HG02840 (cell line): ENCODE results near the gene TAOK2.
"Not testable (repeated sequence)": the region's sequence is repeated elsewhere in the genome, so short reads cannot be mapped to it uniquely, and the experiment has no call there.

Source experiments
- ATAC-seq: cut with Tn5 transposase; IDR thresholded peaks from one replicate; pipeline ENCODE4 v1.9.1; 2021; ENCODE audit warnings: mild to moderate bottlenecking, moderate library complexity, moderate number of reproducible peaks; ENCODE audit not compliant: unreplicated experiment, low FRiP score

TAOK2 gene

GRCh38 chr16:30016555-30017276 lies 43.0 kb downstream of the TAOK2 start:
- no peak for ATAC-seq

DNA sequence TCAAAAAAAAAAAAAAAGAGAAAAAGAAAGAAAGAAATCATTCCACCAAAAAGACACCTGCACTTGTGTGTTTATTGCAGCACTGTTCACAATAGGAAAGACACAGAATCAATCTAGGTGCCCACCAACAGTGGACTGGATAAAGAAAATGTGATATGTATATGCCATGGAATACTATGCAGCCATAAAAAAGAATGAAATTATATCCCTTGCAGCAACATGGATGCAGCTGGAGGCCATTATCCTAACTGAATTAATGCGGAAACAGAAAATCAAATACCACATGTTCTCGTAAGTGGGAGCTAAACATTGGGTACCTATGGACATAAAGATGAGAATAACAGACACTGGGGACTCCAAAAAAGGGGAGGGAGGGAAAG lies 43.6 kb downstream of the TAOK2 start:
- no peak for ATAC-seq

- not testable (repeated sequence) for ATAC-seq
These were observed 44.3 kb downstream of the TAOK2 start for GRCh38 chr16:30017937-30018336.

DNA sequence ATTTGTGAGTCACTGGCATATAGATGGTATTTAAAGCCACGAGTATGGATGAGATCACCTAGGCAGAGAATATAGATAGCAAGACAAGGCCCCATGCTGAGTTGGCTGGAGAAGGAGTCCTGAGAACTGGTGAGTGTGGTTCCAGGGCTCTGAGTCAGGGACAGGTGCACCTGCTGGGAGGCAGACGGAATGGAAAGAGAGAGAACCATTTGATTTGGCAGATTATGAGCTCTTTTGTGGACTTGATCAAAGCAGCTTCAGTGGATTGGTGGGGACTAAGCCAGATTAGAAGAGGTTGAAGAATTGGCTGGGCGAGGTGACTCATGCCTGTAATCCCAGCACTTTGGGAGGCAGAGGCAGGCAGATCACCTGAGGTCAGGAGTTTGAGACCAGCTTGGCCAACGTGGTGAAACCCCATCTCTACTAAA lies 45.1 kb downstream of the TAOK2 start:
- no peak for ATAC-seq

GRCh38 chr16:30022887-30023286 lies 49.2 kb downstream of the TAOK2 start, which contains the start of gene C16orf92:
Gene C16orf92 (plus strand): TSS chr16:30023198. CDS start chr16:30023341, 143 bp downstream.
- no peak for ATAC-seq

DNA sequence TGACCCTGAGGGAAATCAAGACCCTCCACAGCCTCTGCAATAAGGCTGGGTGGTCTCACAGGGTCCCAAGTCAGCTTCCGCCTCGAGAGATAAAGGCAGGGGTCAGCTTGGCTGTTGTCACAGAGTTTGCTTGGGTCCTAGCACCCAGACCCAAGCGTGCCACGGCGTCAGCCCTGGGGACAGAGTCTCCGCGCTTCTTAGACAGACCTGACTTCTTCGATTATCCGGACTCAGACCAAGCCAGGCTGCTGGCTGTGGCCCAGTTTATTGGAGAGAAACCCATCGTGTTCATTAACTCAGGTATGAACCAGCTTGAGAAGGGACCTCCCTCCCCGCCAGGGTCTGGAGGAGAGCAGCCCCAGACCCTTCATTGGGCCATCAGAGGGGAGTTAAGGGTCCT lies 49.9 kb downstream of the TAOK2 start:
- no peak for ATAC-seq

DNA sequence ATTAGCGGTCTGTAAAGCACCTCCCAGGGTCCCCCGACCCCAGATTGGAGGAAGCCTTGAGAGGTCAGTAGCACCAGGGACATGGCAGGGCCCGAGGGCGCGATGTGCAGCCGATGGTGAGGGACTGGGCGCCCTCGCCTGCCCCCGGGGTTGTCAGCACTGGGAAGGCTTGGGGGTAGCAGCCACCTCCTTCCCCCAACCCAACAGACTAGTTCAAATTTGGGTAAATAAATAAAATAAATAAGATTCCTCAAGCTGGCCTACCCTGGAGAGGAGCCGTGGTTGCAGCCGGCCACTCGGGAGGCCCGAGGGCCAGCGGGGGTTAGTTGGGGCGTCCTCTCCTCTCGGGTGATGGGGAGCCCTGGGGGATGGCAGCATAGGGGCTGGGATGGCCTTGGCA lies 50.8 kb downstream of the TAOK2 start:
- no peak for ATAC-seq

- no peak for ATAC-seq
These were observed 51.5 kb downstream of the TAOK2 start for GRCh38 chr16:30025156-30025555.

DNA sequence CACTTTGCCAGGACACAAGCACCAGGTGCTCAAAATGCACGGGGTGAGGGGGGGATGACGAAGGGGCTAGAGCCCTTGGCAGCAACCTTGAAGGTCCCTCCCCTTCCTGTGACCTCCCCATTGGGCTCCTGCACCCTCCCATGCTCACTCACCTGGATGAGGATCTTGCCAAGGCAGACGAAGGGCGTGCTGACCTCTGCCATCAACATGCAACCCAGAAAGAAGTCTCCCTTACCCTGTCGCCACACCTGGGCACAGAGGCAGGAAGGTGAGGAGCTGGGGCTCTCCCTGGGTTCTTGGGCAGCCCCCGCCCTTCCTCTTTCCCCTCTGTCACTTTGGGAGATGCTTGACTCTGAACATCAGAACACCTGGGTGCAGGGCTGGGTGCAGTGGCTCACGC lies 51.9 kb downstream of the TAOK2 start:
- no peak for ATAC-seq

- ATAC-seq, result no peak
These were observed 52.8 kb downstream of the TAOK2 start for GRCh38 chr16:30026449-30026848.

DNA sequence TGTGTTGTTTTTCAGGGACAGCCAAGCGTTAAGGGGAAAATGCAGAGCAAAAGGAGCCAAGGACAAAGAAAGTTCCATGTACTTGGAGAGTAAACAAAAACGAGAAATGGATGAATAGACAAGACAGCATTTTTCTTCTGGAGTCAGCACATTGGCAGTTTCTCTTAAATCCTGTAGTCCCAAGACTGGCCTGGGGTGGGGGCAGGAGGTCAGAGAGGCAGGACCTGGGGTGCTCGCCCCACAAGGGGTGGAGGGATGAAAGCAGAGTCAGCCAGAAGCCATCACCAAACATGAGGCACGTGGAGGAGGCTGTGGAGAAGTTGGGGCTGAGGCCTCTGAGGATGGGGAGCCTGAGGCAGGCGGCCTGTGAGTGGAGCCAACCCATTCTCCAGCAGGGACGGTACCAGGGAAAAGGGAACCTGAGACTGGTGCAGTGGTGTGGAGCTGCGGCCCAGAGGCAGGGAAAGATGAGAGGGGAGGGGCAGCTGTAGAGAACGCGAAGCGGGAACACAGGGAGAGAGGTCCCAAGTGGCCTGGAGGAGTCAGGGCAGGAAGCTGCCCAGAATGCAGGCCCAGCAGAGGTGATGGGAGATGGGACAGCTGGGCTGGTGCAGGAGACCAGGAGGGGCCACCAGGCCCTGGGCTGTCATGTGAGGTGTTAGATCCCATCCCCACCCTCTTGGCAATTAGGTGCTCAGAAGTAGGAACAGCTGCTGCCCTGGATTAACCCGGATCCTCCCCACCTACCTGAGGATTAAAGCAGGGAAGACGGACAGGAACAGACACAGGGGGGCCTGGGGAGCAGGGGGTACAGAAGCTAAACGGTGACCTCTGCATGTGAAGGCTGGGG lies 54.1 kb downstream of the TAOK2 start:
- no peak for ATAC-seq

DNA sequence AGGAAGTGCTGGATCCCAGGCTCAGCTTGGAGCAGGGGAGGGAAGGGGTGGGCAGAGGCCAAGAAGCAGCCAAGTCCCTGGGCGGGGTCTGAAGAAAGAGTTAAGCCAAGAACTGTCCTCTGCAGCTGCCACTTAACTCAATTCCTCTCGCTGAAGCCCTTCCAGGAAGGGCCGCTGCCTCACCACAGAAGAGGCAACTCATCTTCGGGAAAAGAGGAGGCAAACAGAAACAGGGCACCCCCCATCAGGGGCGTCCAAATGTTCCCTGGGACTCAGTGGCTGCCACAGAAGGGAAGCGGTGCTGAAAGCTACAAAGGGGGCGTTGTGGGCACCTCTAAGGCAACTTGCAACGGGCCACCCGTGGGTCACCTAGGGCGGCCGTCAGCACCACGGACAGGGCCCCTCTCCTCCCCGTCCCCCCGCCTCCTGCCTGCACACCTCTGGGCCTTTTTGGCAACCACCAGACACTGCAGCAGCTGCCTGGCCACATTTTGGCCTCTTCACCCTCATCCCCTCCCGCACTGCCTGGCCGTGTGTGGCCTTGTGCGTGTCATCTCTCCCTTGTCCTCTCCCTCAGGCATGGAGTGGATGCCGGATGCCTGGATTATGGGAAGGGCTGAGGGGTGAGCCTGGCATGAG lies 54.9 kb downstream of the TAOK2 start:
- ATAC-seq, result no peak

- ATAC-seq, result no peak
These were observed 56.5 kb downstream of the TAOK2 start for GRCh38 chr16:30030011-30030685.

DNA sequence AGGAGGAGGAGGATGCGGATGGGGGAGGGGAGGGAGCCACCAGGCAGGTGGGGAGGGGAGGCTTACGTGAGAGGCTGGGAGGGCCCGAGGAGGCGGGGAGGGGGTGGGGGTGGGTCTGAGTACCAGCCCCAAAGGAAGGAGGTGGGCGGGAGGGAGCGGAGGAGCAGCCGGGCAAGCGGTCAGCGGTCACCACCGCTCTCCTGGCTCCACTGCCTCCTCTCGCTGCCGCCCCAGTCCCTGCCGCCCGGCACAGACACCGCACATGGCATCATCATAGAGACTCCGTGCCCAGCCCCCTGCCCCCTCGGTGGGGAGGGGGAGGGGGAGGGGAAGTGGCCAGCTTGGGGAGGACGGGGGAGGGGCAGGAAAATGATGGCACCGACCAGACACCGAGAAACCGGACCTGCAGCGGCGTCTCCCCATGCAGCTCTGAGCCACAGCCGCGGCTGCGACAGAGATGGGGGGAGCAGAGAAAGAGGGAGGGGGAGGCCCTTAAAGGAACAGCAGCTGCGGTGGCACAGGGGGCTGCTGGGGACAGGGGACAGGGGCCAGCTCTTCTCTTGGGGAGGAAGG lies 57.3 kb downstream of the TAOK2 start, which contains the start of gene TLCD3B:
Gene TLCD3B (minus strand): TSS at position 431 of the 573 bp plus-strand sequence. CDS start 744 bp downstream, outside the sequence.
- ATAC-seq, result no peak

GRCh38 chr16:30031477-30031918 lies 57.8 kb downstream of the TAOK2 start:
- no peak for ATAC-seq

DNA sequence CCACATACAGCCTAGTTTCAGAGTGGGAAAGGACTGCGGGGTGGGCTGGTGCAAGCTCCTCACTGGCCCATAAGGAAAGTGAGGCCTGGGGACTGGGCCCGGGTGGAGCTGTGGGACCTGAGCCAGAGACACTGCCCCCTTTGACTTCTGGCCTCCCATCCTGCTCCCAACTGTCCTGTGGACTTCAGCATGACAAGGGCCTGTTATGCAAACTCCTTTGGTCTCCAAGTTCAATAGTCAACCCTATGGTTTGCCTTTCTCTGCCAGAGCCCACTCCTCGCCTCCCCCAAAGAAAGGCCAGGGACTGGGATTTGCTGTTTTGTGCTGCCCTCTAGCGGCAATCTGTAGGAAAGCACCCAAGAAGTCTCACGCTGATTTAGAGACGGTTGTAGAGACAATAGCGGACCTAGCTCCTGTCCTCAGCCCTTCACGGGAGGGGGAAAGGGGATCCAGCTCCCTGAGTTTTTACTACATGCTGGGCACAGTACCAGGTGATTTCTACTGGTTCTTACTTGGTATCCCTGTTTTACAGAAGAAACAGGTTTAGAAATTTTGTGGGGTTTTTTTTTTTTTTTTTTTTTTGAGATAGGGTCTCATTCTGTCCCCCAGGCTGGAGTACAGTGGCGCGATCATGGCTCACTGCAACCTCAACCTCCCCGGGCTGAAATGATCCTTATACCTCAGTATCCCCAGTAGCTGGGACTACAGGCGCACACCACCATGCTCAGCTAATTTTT lies 58.6 kb downstream of the TAOK2 start:
- no peak for ATAC-seq

- ATAC-seq, result no peak
These were observed 59.6 kb downstream of the TAOK2 start for GRCh38 chr16:30033270-30033669.

- no peak for ATAC-seq
These were observed 66.6 kb downstream of the TAOK2 start for GRCh38 chr16:30040221-30040620.

GRCh38 chr16:30040690-30041089 lies 67.0 kb downstream of the TAOK2 start:
- not testable (repeated sequence) for ATAC-seq
